Endothelial cell of hepatic sinusoid (primary cell): Measurements from ENCODE around the gene LYZL6.

Experiments
- in situ Hi-C: cut with HindIII; loops from 2 replicates; pipeline ENCODE4 v1.10.0; 2017; ENCODE audit warnings: low sequenced_read_pairs

The LYZL6 gene

GRCh38 chr17:35889241-35889640 is 54.3 kb downstream of the LYZL6 start:
- in situ Hi-C loops, result no loop called here
